GM12873 (cell line): ENCODE measurements around the gene SPINT1.
A peak's percentile ranks its signal among the peaks of the same experiment; 100 is the strongest.

ENCODE experiments used
- CTCF ChIP-seq: IDR thresholded peaks from 2 replicates; pipeline ENCODE4 v1.5.1; 2012; ENCODE audit warnings: low read depth, mild to moderate bottlenecking, moderate library complexity, low read length, control low read depth; ENCODE audit not compliant: insufficient read depth; ENCODE audit errors: missing control alignments

The SPINT1 gene

GRCh38 chr15:40867199-40867598, 23.4 kb downstream of the SPINT1 start:
- TF ChIP-seq CTCF = no peak

- no peak for TF ChIP-seq CTCF
Observed at GRCh38 chr15:40869686-40870085, 25.8 kb downstream of the SPINT1 start.

GRCh38 chr15:40870716-40871115, 26.9 kb downstream of the SPINT1 start:
- no peak for TF ChIP-seq CTCF

GRCh38 chr15:40871749-40872617, 28.1 kb downstream of the SPINT1 start:
- TF ChIP-seq CTCF = no peak

GRCh38 chr15:40872791-40873693, 29.2 kb downstream of the SPINT1 start:
- TF ChIP-seq CTCF = no peak

- peak; percentile 54 for TF ChIP-seq CTCF
Observed at GRCh38 chr15:40873694-40874561, 30.1 kb downstream of the SPINT1 start, which contains the start of gene RHOV. RHOV (minus strand) TSS chr15:40874234; CDS start chr15:40874139, 95 bp downstream.
